Liver (tissue), 3 donors: ENCODE measurements around the gene STAMBPL1.

Experiments used
- CTCF ChIP-seq: fragments of 150-350 bp; IDR thresholded peaks from 2 replicates; pipeline ENCODE4 v1.5.1; 2017; ENCODE audit warnings: improper control_type of control experiment, low read depth, low read length; ENCODE audit not compliant: missing input control
- EGR1 ChIP-seq, 2 donors: IDR thresholded peaks; 2 replicates each; pipeline ENCODE4 v1.6.1; 2016 to 2018; ENCODE audit warnings: antibody characterized with exemption in 2 of 2, low read depth in 2 of 2
- JUND ChIP-seq, 2 donors: IDR thresholded peaks; 2 replicates each; pipeline ENCODE4 v1.6.1; 2016; ENCODE audit warnings: antibody characterized with exemption in 2 of 2
- RAD21 ChIP-seq, 2 donors: IDR thresholded peaks; 2 replicates each; pipeline ENCODE4 v1.6.1; 2016; ENCODE audit warnings: antibody characterized with exemption in 2 of 2, mild to moderate bottlenecking in 2 of 2
- TAF1 ChIP-seq: conservative IDR thresholded peaks from 2 replicates; pipeline ENCODE4 v1.6.1; 2016; ENCODE audit warnings: antibody characterized with exemption, mild to moderate bottlenecking
- TF ChIP-seq, protein P1 (sequence below): IDR thresholded peaks from 2 replicates; pipeline ENCODE4 v1.6.1; 2016; ENCODE audit warnings: antibody characterized with exemption
- TF ChIP-seq, protein P2 (sequence below): IDR thresholded peaks from 2 replicates; pipeline ENCODE4 v1.6.1; 2016; ENCODE audit warnings: antibody characterized with exemption
- donor health status: healthy.
- donor health status: healthy.

- TF ChIP-seq CTCF = no peak
- TF ChIP-seq, protein P1, sequence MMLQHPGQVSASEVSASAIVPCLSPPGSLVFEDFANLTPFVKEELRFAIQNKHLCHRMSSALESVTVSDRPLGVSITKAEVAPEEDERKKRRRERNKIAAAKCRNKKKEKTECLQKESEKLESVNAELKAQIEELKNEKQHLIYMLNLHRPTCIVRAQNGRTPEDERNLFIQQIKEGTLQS = no peak
- TF ChIP-seq TAF1 = no peak
- TF ChIP-seq, protein P2, sequence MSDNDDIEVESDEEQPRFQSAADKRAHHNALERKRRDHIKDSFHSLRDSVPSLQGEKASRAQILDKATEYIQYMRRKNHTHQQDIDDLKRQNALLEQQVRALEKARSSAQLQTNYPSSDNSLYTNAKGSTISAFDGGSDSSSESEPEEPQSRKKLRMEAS = no peak
- TF ChIP-seq EGR1 (IDR thresholded peaks at IDR 0.05; ENCODE audit: low read depth in 2 of 2) = no peak
- no peak for TF ChIP-seq RAD21 (IDR thresholded peaks at IDR 0.05)
- no peak for TF ChIP-seq JUND (IDR thresholded peaks at IDR 0.05)
Measured at GRCh38 chr10:88946200-88946599, 66.2 kb downstream of the STAMBPL1 start.
